SH-SY5Y (cell line): ENCODE data around the gene USP27X.

ENCODE experiments used
- GATA2 ChIP-seq: IDR thresholded peaks from 2 replicates; pipeline ENCODE4 v1.6.1; 2011; ENCODE audit warnings: mild to moderate bottlenecking, low read depth, low read length
- GATA3 ChIP-seq: IDR thresholded peaks from 2 replicates; pipeline ENCODE4 v1.6.1; 2011; ENCODE audit warnings: low read depth, mild to moderate bottlenecking, low read length, moderate library complexity

GRCh38 chrX:49915361-49916222 lies 36.3 kb downstream of the USP27X start:
- TF ChIP-seq GATA2 (no peak), GATA3 (no peak)
